Astrocyte of the cerebellum (primary cell): Measurements from ENCODE around the gene INTS4.

Experiments
- DNase-seq: peaks from one replicate; pipeline ENCODE4 v3.0.0-alpha.2; 2011; ENCODE audit warnings: low read depth
- H3K4me3 ChIP-seq: 2 replicates; pipeline ENCODE4 v1.5.1; 2011; ENCODE audit warnings: mild to moderate bottlenecking, low read depth, low read length, moderate library complexity
- CTCF ChIP-seq: IDR thresholded peaks from 2 replicates; pipeline ENCODE4 v1.5.1; 2012; ENCODE audit warnings: low read length, low read depth, moderate library complexity, mild to moderate bottlenecking; ENCODE audit errors: missing control alignments
- in situ Hi-C: cut with HindIII; loops from 2 replicates; pipeline ENCODE4 v1.10.0; 2017; ENCODE audit warnings: low sequenced_read_pairs

Gene INTS4

GRCh38 chr11:77842441-77843121 is 151.9 kb downstream of the INTS4 start:
- in situ Hi-C loops = no loop called here
- no peak overlapping the region for H3K4me3 ChIP-seq
- no peak for TF ChIP-seq CTCF
- DNase-seq = no peak

GRCh38 chr11:77833302-77833701 is 161.2 kb downstream of the INTS4 start:
- no peak for DNase-seq
- TF ChIP-seq CTCF = no peak
- in situ Hi-C loops = no loop called here
- no peak overlapping the region for H3K4me3 ChIP-seq

- no peak overlapping the region for H3K4me3 ChIP-seq
- in situ Hi-C loops = no loop called here
- no peak for TF ChIP-seq CTCF
- no peak for DNase-seq
Observed at GRCh38 chr11:77828926-77829325, 165.5 kb downstream of the INTS4 start.
